Measurements from ENCODE around the gene SOX4. TPM values are rescaled to one million over a fixed set of nuclear protein-coding genes. Genes with fewer than 3 reads are reported as not detected.

SOX4 gene
- total RNA-seq, 1 experiment from 2014 or later, result 77.3 TPM

GRCh38 chr6:21625642-21626041 is 32.1 kb downstream of the SOX4 start:
- Histone ChIP-seq H3K4me1 (no peaks in the 10 kb centered on the region), H3K27me3 (replicated peaks; ENCODE audit: control insufficient read depth, insufficient read depth, low read length) (no peaks in the 10 kb centered on the region), H3K36me3 (ENCODE audit: control insufficient read depth, insufficient read depth, low read length) (no peaks in the 10 kb centered on the region), H3K4me3 (ENCODE audit: low read depth, low read length) (no peak overlapping the region), H3K9me3 (no peaks in the 10 kb centered on the region)
- H3K27me3 Mint-ChIP-seq (ENCODE audit: insufficient read depth, unreplicated experiment), result no peaks in the 10 kb centered on the region
- H3K36me3 Mint-ChIP-seq (ENCODE audit: insufficient read depth, unreplicated experiment), result no peaks in the 10 kb centered on the region
- no TSS peak for BruUV-seq (replicated peaks)
- CTCF ChIA-PET, result interaction anchor here (0.6 kb wide), 1 partner anchor 346 kb away, joined by 3 read pairs; no protein-coding TSS in a partner anchor
- peaks cover 6% of the 10 kb centered on the region for H3K4me1 Mint-ChIP-seq (ENCODE audit: low read depth, unreplicated experiment)
- TF ChIP-seq, protein P1, sequence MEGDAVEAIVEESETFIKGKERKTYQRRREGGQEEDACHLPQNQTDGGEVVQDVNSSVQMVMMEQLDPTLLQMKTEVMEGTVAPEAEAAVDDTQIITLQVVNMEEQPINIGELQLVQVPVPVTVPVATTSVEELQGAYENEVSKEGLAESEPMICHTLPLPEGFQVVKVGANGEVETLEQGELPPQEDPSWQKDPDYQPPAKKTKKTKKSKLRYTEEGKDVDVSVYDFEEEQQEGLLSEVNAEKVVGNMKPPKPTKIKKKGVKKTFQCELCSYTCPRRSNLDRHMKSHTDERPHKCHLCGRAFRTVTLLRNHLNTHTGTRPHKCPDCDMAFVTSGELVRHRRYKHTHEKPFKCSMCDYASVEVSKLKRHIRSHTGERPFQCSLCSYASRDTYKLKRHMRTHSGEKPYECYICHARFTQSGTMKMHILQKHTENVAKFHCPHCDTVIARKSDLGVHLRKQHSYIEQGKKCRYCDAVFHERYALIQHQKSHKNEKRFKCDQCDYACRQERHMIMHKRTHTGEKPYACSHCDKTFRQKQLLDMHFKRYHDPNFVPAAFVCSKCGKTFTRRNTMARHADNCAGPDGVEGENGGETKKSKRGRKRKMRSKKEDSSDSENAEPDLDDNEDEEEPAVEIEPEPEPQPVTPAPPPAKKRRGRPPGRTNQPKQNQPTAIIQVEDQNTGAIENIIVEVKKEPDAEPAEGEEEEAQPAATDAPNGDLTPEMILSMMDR (IDR thresholded peaks at IDR 0.05; ENCODE audit: insufficient read depth in 1 of 2, low read depth in 1 of 2, low read length in 1 of 2, severe bottlenecking in 1 of 2, unreplicated experiment in 1 of 2), result no peak
- no peak for DNase-seq
- intact Hi-C loops (cut with micrococcal nuclease; ENCODE audit: unreplicated experiment), result no loop called here
- POLR2A ChIA-PET, result no interaction called here
- H3K9me3 Mint-ChIP-seq (ENCODE audit: unreplicated experiment), result no peaks in the 10 kb centered on the region
- no peak overlapping the region for H3K27ac Mint-ChIP-seq (ENCODE audit: unreplicated experiment)
- H3K4me3 Mint-ChIP-seq (ENCODE audit: unreplicated experiment), result no peak overlapping the region

- POLR2A ChIA-PET, result no interaction called here
- no peaks in the 10 kb centered on the region for H3K27me3 Mint-ChIP-seq (ENCODE audit: insufficient read depth, unreplicated experiment)
These were observed 33.2 kb downstream of the SOX4 start for GRCh38 chr6:21626756-21627155.

DNA sequence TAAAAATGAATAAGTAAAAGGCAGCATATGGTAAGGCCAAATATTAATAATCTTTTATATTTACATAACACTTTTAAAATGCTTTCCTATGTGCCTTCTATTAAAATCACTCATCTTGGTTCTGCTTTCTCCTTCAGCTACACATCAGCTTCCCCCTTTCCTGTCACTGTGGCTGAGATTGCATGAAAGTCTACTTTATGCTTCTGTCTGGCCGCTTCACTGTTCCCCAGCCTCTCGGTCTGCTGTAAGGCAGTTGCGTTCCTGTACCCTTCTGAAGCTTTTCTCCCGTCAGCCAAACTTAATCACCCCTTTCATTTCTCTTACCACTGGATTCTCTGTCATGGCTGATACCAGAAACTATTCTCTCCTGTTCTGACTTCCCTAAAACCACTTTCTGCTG is 34.6 kb downstream of the SOX4 start:
- Histone ChIP-seq H3K4me1 (no peaks in the 10 kb centered on the region), H3K9me3 (no peaks in the 10 kb centered on the region), H3K4me3 (ENCODE audit: low read depth, low read length) (no peak overlapping the region), H3K27me3 (replicated peaks; ENCODE audit: control insufficient read depth, insufficient read depth, low read length) (no peaks in the 10 kb centered on the region), H3K36me3 (ENCODE audit: control insufficient read depth, insufficient read depth, low read length) (no peaks in the 10 kb centered on the region)
- DNase-seq, result no peak
- peaks cover 6% of the 10 kb centered on the region for H3K4me1 Mint-ChIP-seq (ENCODE audit: low read depth, unreplicated experiment)
- no peaks in the 10 kb centered on the region for H3K27me3 Mint-ChIP-seq (ENCODE audit: insufficient read depth, unreplicated experiment)
- H3K4me3 Mint-ChIP-seq (ENCODE audit: unreplicated experiment), result no peak overlapping the region
- intact Hi-C loops (cut with micrococcal nuclease; ENCODE audit: unreplicated experiment), result no loop called here
- H3K36me3 Mint-ChIP-seq (ENCODE audit: insufficient read depth, unreplicated experiment), result no peaks in the 10 kb centered on the region
- H3K27ac Mint-ChIP-seq (ENCODE audit: unreplicated experiment), result no peak overlapping the region
- TF ChIP-seq, protein P1 (IDR thresholded peaks at IDR 0.05; ENCODE audit: insufficient read depth in 1 of 2, low read depth in 1 of 2, low read length in 1 of 2, severe bottlenecking in 1 of 2, unreplicated experiment in 1 of 2), result no peak
- POLR2A ChIA-PET, result no interaction called here
- CTCF ChIA-PET, result no interaction called here
- no TSS peak for BruUV-seq (replicated peaks)
- no peaks in the 10 kb centered on the region for H3K9me3 Mint-ChIP-seq (ENCODE audit: unreplicated experiment)

More at GRCh38 chr6:21626756-21627155, 33.2 kb downstream of the SOX4 start:
- Mint-ChIP-seq H3K9me3 (ENCODE audit: unreplicated experiment) (no peaks in the 10 kb centered on the region), H3K4me1 (ENCODE audit: low read depth, unreplicated experiment) (peaks cover 6% of the 10 kb centered on the region), H3K36me3 (ENCODE audit: insufficient read depth, unreplicated experiment) (no peaks in the 10 kb centered on the region), H3K27ac (ENCODE audit: unreplicated experiment) (no peak overlapping the region), H3K4me3 (ENCODE audit: unreplicated experiment) (no peak overlapping the region)
- CTCF ChIA-PET, result no interaction called here
- intact Hi-C loops (cut with micrococcal nuclease; ENCODE audit: unreplicated experiment), result no loop called here
- H3K9me3 ChIP-seq, result no peaks in the 10 kb centered on the region
- BruUV-seq (replicated peaks), result no TSS peak
- DNase-seq, result no peak
- H3K4me1 ChIP-seq, result no peaks in the 10 kb centered on the region
- H3K4me3 ChIP-seq (ENCODE audit: low read depth, low read length), result no peak overlapping the region
- no peaks in the 10 kb centered on the region for H3K27me3 ChIP-seq (replicated peaks; ENCODE audit: control insufficient read depth, insufficient read depth, low read length)
- TF ChIP-seq, protein P1 (IDR thresholded peaks at IDR 0.05; ENCODE audit: insufficient read depth in 1 of 2, low read depth in 1 of 2, low read length in 1 of 2, severe bottlenecking in 1 of 2, unreplicated experiment in 1 of 2), result no peak
- no peaks in the 10 kb centered on the region for H3K36me3 ChIP-seq (ENCODE audit: control insufficient read depth, insufficient read depth, low read length)

Measured in Caco-2 (cell line).